Iris pigment epithelial cell (primary cell): ENCODE data around the gene FNTB.

Experiments used
- DNase-seq: peaks from one replicate; pipeline ENCODE4 v3.0.0-alpha.2; 2011; ENCODE audit warnings: low read depth

The FNTB gene

GRCh38 chr14:64986648-64987437 lies at the start of gene FNTB:
Gene FNTB, plus strand, starts transcription at chr14:64986895. Its CDS starts 59 bp downstream, at chr14:64986954.
- peak; percentile 99 for DNase-seq

GRCh38 chr14:64937171-64937820 lies 49.4 kb upstream of the FNTB start:
- DNase-seq = no peak

- no peak for DNase-seq
Measured at GRCh38 chr14:64937821-64938193, 48.9 kb upstream of the FNTB start.

GRCh38 chr14:64938972-64939816 lies 47.5 kb upstream of the FNTB start:
- no peak for DNase-seq

- no peak for DNase-seq
Measured at GRCh38 chr14:64939817-64940190, 46.9 kb upstream of the FNTB start.

GRCh38 chr14:64940336-64940910 lies 46.3 kb upstream of the FNTB start:
- no peak for DNase-seq

GRCh38 chr14:64942531-64943111 lies 44.1 kb upstream of the FNTB start, which contains the start of gene GPX2:
Gene GPX2, minus strand, starts transcription at chr14:64942745. Its CDS starts 19 bp downstream, at chr14:64942726.
- DNase-seq = no peak

GRCh38 chr14:64943556-64943955 lies 43.1 kb upstream of the FNTB start:
- no peak for DNase-seq

- DNase-seq = no peak
Measured at GRCh38 chr14:64944041-64944440, 42.7 kb upstream of the FNTB start.

GRCh38 chr14:64944861-64945260 lies 41.8 kb upstream of the FNTB start:
- no peak for DNase-seq

- DNase-seq = no peak
Measured at GRCh38 chr14:64945431-64946178, 41.1 kb upstream of the FNTB start.

- no peak for DNase-seq
Measured at GRCh38 chr14:64946310-64947045, 40.2 kb upstream of the FNTB start.

- no peak for DNase-seq
Measured at GRCh38 chr14:64947710-64948611, 38.7 kb upstream of the FNTB start.

GRCh38 chr14:64948612-64949210 lies 38.0 kb upstream of the FNTB start:
- DNase-seq = peak; percentile 18

GRCh38 chr14:64950889-64951288 lies 35.8 kb upstream of the FNTB start:
- no peak for DNase-seq

- DNase-seq = no peak
Measured at GRCh38 chr14:64951291-64951690, 35.4 kb upstream of the FNTB start.

GRCh38 chr14:64951724-64952123 lies 35.0 kb upstream of the FNTB start:
- DNase-seq = no peak

- peak; percentile 28 for DNase-seq
Measured at GRCh38 chr14:64952598-64953309, 33.9 kb upstream of the FNTB start.
